HT-29 (cell line): ENCODE measurements around the gene MED15. TPM values are rescaled to one million over a fixed set of nuclear protein-coding genes. Genes with fewer than 3 reads are reported as not detected.
"Not testable (repeated sequence)": the region's sequence is repeated elsewhere in the genome, so short reads cannot be mapped to it uniquely, and the experiment has no call there.

Experiments used
- DNase-seq: peaks from one replicate; pipeline ENCODE4 v3.0.0-alpha.2; 2015; ENCODE audit warnings: low spot score
- total RNA-seq: library from RNA; depleted of rRNA; stranded (reverse); fragments of >200 nt; shearing (Covaris generic); gene quantifications from 2 replicates; pipeline ENCODE4 v1.2.3, GENCODE V29; 2014

MED15 gene
- total RNA-seq, 1 experiment from 2014 or later, result 127 TPM

DNA sequence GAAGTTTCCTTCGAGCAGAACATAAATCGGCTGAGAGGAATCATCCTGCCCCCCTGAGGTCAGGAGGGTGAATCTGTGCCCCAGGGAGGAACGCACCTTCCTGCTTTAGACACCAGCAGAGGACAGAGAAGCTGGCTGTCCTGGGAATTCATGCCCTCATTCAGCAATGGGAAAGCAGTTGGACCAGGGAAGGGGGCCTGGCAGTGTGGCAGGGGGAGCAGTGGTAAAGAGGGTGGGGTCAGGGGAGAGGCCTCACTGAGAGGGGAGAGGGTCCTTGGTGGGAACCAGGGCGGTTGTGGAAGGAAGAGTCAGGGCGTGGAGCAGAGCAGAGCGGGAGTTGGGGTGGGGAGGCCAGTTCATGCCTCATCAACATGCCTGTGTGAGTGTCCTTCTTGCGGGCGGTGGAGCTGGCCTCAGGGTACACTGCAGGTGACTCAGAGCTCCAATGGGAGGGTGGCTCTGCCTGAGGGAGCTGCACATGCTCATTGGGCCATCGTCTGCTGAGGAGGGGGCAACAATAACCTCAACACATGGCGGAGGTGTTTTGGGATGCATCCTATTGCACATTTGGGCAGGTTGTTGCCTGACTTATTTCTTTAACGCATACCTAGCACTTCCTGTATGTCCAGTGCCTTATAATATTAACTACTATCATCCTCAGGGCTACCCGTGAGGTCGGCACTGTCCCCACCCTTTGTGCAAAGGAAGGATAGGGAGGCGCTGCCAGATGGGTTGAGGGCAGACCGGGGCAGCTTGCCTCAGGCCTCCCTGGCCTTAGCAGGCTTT lies 23.2 kb downstream of the MED15 start:
- DNase-seq, result peak; percentile 81

DNA sequence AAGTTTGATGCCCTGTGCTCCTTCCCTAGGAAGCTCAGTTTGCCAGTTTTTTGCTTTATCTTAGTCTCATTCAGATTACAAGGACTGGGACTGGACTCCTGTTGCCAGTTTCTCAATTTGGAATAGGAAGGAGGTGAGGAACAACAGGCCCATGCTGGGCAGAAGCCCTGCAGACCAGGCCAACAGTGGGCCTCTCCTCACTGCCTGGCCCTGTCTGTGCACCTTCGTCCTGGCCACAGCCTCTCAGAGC lies 23.7 kb downstream of the MED15 start:
- DNase-seq, result no peak

DNA sequence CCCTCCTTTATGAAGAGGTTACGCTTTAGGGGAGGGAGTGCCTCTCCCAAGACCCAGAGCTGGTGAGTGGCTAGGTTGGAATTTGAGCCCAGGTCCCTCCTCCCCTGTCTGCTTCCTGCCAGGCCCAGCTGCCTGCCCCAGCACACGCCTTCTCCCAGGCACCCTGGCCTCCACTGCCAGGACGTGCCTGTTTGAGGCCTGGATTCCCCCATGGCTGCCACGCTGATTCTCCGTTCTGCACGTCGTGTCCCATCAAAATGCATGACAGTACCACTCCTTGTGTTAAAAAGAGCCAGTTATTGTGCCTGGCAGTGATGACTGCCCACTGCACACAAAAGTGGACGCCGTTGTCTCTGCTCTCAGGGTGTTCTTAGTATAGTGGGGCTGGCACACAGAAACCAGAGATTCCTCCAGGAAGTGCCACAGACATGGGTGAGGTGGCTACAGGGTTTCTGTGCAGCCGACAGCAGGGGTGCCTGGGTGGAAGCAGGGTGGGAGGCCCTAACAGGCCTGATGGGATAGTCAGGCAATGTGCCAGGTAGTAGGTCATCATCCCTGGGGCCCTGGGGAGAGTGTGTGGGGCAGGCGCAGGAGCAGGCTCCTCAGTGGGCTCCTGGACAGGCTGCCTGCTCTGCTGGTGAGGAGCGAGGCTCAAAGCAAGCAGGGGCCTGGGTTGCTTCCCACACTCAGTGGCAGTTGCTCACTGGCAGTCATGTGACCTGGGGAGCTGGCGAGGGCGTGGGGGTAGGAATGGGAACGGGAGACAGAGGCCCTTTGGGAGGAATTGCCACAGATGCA lies 24.2 kb downstream of the MED15 start:
- peak; percentile 86 for DNase-seq

DNA sequence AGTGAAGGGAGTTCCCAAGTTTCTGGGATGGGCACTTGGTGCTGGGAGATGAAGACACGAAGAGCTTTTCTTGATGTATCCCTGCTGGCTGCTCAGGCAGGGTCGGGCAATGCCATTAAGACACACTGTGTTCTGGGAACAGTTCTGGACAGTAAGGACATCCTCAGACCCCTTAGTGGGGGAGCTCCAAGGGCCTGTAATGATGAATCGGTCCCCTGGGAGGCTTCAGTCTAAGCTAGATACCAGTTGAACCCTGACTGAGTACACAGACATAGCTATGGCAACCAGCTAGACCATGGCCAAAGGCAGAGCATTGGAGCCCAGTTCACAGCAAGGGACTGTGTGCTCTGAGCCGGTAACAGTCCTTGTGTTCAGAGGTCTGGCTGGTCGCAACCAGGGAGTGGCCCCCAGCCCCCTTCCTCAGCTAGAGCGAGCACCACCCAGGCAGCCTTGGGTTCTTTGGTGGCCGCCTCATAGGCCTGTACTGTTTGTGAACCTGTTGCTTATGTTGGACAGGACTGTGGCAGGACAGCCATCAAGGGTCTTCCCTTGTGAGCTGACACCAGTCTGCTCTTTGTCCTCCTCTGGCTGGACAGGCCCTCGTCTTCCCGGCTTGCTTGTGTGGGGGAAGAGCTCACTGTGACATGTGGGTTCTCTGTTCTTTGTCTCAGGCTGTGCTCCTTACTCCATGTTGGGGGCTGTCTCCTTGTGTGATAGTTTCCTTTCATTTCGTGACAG lies 25.0 kb downstream of the MED15 start:
- no peak for DNase-seq

DNA sequence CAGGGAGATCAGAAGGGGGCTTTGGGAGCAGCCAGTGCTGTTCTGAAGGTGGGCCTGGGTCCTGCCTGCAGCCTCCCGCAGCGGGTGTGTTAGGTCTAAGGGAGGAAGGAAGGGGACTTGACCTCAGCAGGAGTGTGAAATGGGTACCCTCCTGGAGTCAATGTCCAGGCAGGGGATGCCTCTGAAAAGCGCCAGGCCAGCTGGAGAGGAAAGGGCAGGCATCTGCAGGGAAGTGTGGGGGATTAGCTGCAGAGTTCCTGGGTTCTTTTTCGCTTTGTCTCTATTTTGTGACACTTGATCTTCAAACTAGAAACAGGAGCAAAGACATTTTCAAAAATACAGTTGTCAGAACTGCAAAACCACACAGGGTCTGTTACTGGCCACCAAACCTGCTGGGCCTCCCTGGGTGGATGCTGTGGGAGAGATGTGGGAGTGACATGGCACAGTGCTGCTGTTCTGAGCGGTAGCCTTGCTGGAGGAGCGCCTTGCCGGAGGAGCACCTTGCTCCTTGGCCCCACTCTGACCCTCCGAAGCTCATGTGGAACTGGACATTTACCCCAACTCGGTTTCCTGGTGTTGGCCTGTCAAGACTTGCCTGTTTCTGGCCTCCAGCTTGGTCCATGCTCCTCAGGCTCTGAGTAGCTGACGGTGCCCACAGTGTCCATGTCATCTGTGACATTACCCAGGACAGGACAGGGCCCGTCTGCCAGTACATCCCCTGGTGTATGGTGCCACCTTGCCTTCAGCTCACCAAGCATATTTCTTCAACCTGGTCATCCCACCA lies 25.9 kb downstream of the MED15 start:
- DNase-seq, result no peak

DNA sequence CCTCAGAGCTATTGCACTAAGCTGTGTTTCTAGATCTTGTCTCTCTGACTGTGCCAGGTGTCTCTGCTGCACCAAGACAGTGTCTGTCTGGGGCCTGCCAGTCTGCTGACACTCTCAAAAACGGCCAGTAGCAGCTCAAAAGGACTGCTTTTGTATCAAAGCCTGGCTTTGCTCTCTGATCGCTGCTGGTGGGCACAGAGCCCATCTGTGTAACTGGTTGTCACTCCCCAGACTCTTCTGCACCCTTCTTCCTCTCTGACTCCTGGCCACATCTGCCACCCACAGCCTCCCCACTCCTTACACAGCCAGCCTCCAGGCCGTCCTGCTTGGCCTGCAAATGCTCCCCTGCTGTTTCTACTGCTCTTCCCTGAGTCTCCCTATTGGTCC lies 26.5 kb downstream of the MED15 start:
- no peak for DNase-seq

DNA sequence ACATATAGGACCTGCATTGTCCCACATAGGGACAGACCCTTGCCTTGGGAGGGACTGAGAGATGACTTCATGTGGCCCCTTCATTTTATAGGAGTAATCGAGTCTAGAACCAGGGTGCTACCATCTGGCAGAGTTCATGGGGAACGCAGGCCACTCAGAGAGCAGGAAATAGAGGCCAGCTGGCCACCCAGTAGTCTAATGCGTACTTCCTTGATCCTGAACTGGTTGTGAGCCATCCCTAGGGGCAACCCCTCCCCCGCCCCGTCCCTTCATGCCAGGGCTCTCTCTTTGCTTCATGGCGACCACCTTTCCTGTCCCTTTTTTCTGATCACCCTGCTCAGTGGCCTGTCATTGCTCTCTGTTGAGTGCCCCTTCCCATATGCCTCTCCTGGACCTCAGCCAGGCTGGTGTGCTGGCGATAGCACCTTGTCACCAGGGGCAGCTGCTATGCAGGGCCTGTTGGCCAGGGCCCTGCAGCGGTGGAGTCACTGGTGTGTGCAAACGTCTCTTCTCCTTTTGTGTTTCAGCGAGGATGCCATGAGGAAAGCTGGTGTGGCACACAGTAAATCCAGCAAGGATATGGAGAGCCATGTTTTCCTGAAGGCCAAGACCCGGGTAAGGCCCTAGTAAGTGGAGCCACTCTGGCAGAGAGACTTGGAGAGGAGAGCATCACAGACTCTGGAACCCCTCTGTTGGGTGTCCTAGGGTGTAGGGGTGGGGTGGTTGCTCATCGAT lies 29.3 kb downstream of the MED15 start:
- DNase-seq, result no peak

DNA sequence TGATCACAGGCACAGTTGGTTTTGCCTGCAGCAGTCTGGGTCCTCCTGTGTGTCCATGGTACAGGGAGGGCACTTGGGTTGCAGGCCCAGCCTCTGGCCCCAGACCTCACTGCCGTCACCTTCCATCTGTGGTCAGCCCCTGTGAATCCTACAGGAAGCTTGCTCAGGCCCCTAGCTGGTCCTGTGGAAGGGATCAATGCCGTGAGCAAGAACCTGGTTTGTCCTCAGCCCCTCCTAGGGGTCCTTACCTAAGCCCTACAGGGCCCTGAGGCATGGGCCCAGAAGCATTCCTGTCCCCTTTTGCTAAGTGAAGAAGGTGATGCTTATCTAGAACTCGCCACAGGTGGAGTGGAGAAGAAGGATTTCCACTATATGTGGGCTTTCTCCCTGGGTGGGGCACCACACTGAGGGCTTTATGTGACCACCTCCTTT lies 29.9 kb downstream of the MED15 start:
- no peak for DNase-seq

DNA sequence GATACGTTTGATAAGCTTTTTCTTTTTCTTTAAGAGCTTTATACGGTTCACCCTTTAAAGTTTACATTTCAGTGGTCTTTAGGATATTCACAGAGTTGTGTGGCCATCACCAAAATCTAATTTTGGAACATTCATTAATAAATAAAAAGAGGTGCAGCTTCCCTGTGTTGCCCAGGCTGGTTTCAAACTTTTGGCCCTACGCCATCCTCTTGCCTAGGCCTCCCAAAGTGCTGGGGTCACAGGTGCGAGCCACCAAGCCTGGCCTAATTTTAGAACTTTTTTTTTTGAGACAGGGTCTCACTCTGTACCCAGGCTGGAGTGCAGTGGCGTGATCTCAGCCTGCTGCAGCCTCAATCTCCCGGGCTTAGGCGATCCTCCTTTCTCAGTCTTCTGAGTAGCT lies 30.6 kb downstream of the MED15 start:
- no peak for DNase-seq

DNA sequence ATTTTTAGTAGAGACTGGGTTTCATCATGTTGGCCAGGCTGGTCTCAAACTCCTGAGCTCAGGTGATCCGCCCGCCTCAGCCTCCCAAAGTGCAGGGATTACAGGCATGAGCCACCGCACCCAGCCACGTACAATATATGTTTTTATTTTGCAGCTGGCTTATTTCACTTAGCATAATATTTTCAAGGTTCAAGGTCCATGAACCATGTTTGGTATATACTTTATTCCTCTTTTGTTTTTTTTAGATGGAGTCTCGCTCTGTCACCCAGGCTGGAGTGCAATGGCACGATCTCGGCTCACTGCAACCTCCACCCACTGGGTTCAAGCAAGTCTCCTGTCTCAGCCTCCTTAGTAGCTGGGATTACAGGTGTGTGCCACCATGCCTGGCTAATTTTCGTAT lies 31.5 kb downstream of the MED15 start:
- DNase-seq, result not testable (repeated sequence)

DNA sequence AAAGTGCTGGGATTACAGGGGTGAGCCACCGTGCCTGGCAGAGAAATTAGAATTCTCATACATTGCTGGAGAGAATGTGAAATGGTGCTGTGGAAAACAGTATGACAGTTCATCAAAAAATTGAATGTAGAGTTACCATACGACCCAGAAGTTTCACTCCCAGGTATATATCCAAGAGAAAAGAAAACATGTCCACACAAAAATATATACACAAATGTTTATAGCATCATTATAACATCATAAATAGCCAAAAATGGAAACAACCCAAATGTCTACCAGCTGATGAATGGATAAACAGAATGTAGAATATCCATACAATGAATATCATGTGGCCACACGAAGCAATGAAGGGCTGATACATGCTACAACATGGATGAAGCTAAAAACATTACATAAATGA lies 34.6 kb downstream of the MED15 start:
- no peak for DNase-seq

DNA sequence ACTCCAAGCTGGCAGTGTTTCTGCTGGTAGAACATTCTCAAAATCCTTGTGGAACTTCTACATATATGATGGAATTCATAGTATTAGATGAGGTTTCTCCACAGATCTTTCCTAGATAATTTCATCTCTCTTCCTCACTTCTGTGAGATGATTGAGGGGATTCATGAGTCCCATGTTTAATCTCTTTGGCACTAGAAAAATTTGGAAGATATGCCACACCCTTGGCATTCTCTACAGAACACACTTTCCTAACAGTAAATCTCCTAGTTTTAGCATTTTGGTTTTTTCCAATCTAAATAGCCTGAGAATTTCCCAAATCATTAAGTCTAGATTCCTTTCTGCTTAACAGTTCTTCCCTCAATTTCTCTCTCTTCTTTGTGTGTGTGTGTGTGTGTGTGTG lies 35.3 kb downstream of the MED15 start:
- no peak for DNase-seq

DNA sequence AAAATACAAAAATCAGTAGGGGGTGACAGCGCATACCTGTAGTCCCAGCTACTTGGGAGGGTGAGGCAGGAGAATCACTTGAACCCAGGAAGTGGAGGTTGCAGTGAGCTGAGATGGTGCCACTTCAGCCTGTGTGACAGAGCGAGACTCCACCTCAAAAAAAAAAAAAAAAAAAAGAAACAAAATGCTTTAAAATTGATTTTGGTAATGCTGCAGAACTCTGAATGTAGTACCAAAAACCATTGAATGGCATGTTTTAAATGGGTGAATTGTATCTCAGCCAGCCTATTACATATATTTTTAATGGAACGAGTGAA lies 37.9 kb downstream of the MED15 start:
- not testable (repeated sequence) for DNase-seq

DNA sequence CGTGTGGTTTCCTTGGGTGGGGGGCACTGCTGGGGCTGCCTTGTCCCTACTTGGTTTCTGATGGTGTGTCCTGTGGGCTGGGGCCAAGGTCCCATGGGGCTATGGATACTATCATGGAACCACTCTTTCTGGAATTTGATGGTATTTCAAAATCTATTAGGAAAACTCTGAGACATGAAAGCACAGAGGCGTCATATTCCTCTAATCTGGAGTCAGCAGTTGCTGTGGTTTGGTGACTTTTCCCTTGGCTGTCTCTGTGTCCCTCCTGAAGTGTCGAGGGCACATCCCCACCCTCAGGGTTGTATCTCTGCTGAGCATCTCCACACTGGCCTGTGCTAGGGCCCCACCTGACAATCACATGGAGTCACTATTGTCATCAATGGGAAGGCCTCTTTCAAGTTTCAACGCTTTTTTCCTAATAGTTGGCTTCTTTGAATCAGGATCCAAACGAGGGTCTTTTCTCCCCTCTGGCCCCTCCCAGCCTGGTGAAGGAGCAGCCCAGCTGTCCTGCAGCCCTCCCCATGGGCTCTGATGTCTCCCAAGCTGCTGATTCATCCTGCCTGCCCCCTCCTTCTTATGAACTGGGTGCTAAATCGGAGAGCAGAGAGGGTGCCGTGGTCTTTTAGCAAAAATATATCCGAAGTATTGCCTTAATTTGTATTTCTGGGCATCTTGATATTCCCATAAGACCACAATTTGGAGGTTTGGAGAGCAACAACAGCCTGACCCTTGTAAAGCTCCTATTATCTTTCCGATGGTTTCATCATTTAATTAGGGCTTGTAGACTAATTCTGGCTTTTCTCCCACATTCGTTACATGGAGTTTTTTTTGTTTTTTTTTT lies 38.5 kb downstream of the MED15 start:
- DNase-seq, result no peak

DNA sequence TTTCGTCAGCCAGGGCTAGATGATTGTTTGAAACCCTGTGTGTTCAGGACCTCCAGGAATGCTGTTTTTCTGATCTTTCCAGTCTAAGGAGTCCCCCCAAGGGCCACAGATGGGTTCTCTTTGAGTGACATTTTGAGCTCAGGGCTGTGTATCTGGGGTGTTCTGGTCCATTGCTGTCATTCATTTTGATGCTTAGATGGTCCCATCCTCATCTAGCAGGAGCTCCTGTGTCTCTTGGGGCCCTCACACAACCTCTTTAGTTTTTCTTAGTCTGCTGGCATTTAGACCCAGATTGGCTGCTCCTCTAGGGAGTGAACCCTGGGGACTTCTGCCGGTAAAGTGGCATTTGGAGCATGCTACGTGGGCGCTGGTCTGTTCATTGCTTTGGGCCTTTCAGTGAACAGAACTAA lies 39.1 kb downstream of the MED15 start:
- DNase-seq, result no peak

DNA sequence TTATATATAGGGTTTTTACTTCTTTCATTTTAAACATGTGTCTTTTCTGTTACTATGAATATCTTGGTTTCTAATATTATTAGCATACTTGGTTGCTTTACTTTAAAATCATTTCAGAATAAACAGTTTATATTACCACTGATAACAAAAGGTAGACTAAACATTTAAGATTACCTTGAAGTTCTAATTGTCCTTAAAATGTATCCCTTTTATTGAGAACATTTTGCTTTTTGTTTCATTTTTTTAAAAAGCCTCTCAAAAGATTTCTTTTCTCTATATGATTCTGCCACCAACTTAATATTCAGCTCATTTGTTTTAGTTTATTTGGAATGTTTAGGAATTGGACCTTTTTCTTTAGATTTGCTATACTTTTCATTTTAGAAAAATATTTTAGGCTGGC lies 39.6 kb downstream of the MED15 start:
- DNase-seq, result no peak

DNA sequence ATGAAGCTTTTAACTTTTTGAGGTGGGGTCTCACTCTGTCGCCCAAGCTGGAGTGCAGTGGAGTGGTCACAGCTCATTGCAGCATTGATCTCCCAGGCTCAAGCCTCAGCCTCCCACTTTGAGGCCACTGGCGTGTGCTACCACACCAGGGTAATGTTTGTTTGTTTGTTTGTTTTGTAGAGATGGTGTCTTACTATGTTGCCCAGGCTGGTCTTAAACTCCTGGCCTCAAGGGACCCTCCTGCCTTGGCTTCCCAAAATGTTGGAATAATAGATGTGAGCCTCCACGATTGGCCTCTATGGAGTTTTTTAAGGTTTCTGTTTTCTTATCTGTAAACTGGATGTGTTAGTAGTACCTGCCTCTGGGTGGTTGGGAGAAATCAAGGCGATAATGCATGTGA lies 41.4 kb downstream of the MED15 start:
- DNase-seq, result no peak

DNA sequence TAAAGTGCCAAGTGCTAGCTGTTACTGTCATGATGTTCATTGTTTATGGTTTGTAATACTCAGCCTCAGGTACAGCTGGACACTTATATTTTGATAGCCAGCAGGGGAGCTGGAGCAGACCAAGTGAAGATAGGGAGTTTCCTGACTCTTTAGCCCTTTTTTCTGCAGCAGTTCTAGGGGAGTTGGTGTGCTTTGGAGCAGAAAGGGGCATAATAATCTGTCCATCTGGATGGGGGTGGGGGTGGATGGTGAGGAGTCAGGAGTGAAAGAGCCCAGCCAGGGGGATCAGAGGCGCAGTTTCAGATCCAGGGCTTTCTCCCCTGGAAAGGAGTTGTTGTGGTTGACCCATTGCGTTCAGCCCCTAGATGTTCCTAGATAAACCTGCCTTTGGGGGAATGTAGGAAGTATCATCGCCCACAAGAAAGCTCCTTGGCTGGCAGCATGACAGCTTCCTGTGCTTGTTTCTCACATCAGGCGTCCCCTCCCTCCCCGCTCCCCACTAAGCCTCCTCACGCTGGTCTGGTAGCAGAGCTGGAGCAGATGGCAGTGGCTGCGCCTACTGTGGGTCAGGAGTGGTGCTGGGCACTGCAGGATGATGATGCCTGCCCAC lies 41.9 kb downstream of the MED15 start:
- DNase-seq, result no peak

DNA sequence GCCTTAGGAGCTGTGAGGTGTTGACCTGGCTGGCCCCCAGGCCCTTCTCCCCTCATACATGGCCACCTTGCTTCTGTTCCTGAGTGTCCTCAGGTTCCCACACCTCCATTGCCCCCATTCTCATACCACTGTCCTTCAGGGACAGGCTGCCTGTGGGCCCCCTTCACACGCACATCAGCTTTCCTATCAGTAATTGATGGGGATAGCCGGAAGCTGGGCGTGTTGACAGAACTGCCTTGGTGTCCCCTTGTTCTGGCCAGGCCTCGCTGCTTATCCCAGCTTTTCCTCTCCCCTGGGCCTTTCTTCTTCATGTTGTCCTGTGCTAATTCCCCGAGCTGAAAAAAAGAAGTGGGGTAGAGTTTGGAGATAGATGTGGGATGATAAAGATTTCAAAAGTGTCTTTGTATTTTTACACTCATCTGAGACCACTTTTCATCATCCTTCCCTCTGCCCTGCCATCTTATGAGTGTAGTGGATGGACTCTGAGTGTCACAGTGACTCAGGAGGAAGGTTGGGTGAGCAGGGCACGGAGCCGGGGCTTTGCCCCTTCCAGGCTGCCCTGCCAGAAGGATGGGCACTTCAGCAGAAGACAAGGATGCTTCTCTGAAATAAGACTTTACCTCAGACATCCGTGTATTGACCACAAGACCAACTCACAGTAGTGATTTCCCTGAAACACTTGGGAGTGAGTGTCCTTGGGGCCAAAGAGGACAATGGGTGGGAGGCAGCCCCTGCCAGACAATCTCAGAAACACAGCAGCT lies 42.8 kb downstream of the MED15 start:
- DNase-seq, result no peak
